Tibial nerve (tissue), 4 donors: ENCODE measurements around the gene TBC1D22B. TPM values are rescaled to one million over a fixed set of nuclear protein-coding genes. Genes with fewer than 3 reads are reported as not detected.

Source experiments
- DNase-seq, 2 donors: peaks; one replicate each; pipeline ENCODE4 v3.0.0-alpha.2; 2019; ENCODE audit warnings: low spot score in 2 of 2
- H3K27ac ChIP-seq, 4 donors: fragments of 200-600 bp; sonication (generic) in 3 of 4; one replicate each; pipeline ENCODE4 v1.5.1; 2017 to 2019; ENCODE audit warnings: mild to moderate bottlenecking in 1 of 4
- H3K27me3 ChIP-seq, 2 donors: fragments of 200-600 bp; sonication (generic) in 1 of 2; one replicate each; pipeline versions ENCODE4 v1.5.1 to v1.6.0; 2017 to 2019
- H3K36me3 ChIP-seq, 3 donors: fragments of 200-600 bp; sonication (generic); one replicate each; pipeline ENCODE4 v1.5.1; 2018 to 2019
- H3K4me1 ChIP-seq, 4 donors: fragments of 200-600 bp; sonication (generic) in 3 of 4; one replicate each; pipeline ENCODE4 v1.5.1; 2017 to 2019
- H3K4me3 ChIP-seq, 4 donors: fragments of 200-600 bp; sonication (generic) in 3 of 4; one replicate each; pipeline ENCODE4 v1.5.1; 2017 to 2019; ENCODE audit warnings: mild to moderate bottlenecking in 1 of 4, moderate library complexity in 1 of 4
- H3K9me3 ChIP-seq, 4 donors: fragments of 200-600 bp; sonication (generic) in 3 of 4; one replicate each; pipeline ENCODE4 v1.5.1; 2017 to 2019
- EP300 ChIP-seq, 2 donors: sonication (generic); formaldehyde crosslinking; IDR thresholded peaks; one replicate each; pipeline ENCODE4 v1.6.1; 2017; ENCODE audit warnings: antibody characterized with exemption in 2 of 2, mild to moderate bottlenecking in 1 of 2
- POLR2A ChIP-seq, 2 donors: fragments of 450-650 bp; IDR thresholded peaks; one replicate each; pipeline ENCODE4 v1.6.1; 2017; ENCODE audit warnings: antibody characterized with exemption in 2 of 2, mild to moderate bottlenecking in 2 of 2, moderate library complexity in 2 of 2
- WGBS, 2 donors: methylation state at CpG; one replicate each; pipeline ENCODE4 v1.1.5; 2018; 5-methylcytosine and 5-hydroxymethylcytosine counted together
- total RNA-seq, 4 donors: library from RNA; depleted of rRNA; stranded (reverse); fragments of >200 nt; gene quantifications; one replicate each; pipeline ENCODE4 v1.1.0, GENCODE V29; 2016
- TF ChIP-seq, protein P1 (sequence below), 5 experiments: fragments of 200-600 bp in 3 of 5; fragments of 450-650 bp in 2 of 5; sonication (generic) in 3 of 5; IDR thresholded peaks; one replicate each; pipeline ENCODE4 v1.5.1; 2016 to 2019; ENCODE audit warnings: antibody characterized with exemption in 5 of 5, mild to moderate bottlenecking in 3 of 5, moderate library complexity in 2 of 5

Gene TBC1D22B, protein sequence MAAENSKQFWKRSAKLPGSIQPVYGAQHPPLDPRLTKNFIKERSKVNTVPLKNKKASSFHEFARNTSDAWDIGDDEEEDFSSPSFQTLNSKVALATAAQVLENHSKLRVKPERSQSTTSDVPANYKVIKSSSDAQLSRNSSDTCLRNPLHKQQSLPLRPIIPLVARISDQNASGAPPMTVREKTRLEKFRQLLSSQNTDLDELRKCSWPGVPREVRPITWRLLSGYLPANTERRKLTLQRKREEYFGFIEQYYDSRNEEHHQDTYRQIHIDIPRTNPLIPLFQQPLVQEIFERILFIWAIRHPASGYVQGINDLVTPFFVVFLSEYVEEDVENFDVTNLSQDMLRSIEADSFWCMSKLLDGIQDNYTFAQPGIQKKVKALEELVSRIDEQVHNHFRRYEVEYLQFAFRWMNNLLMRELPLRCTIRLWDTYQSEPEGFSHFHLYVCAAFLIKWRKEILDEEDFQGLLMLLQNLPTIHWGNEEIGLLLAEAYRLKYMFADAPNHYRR
- 1 to 10 TPM; 5.1 to 9.4 (median 7.7) TPM for total RNA-seq

DNA sequence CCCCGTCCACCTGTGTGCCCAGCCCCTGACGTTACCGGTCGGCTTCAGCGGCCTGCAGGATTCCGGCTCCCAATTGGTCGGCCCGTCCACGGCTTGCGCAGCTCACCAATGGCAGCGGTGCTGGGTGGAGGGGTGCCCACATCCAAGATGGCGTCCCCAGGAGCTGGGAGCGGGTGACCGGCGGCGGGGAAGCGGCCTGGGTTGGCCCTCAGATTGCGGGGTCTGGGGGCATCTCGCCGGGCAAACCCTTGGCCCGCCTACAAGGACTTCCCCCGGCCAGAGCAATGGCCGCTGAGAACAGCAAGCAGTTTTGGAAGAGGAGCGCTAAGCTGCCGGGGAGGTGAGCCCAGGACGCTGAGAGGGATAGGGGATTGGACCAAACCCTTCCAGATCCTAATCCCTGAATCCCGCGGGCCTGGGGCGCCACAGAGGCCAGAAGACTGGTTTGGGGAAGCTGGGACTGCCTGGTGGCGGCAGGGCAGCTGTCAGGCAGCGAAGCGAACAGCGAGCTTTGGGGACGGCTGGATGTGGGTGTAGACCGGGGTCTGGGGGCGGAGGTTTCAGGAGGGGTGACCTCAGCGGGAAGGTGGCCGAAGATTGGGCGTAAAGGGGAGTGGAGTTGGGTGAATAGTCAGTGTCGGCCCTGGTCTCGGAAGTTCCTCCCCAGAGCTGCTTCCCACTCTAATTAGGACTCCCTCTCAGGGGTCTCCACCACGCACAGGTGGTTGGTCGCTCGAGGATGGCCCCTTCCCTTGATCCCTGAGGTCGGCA, at the start of gene TBC1D22B, which contains the start of gene TMEM217:
Gene TBC1D22B, plus strand, starts transcription at position 139 of the 771 bp plus-strand sequence. Its CDS starts 146 bp downstream, at position 285.
Gene TMEM217, minus strand, starts transcription at position 511 of the 771 bp plus-strand sequence. CDS start 39,114 bp downstream, outside the sequence.
- Histone ChIP-seq H3K36me3 (no peaks in the 10 kb centered on the region), H3K9me3 (no peaks in the 10 kb centered on the region), H3K4me1 (peaks cover 0 to 23% (median 16%) of the 10 kb centered on the region in 4 donors), H3K27ac (peak within 1 kb of the TSS; percentile 6 to 88 (median 88)), H3K27me3 (no peaks in the 10 kb centered on the region), H3K4me3 (peak within 1 kb of the TSS; percentile 43 to 89 (median 78))
- peak; percentile 90 to 93 for DNase-seq
- TF ChIP-seq EP300 (IDR thresholded peaks at IDR 0.05) = peak in 1 of 2 donors; percentile 86
- TF ChIP-seq POLR2A (IDR thresholded peaks at IDR 0.05) = peak; percentile 22 to 61
- TF ChIP-seq, protein P1, sequence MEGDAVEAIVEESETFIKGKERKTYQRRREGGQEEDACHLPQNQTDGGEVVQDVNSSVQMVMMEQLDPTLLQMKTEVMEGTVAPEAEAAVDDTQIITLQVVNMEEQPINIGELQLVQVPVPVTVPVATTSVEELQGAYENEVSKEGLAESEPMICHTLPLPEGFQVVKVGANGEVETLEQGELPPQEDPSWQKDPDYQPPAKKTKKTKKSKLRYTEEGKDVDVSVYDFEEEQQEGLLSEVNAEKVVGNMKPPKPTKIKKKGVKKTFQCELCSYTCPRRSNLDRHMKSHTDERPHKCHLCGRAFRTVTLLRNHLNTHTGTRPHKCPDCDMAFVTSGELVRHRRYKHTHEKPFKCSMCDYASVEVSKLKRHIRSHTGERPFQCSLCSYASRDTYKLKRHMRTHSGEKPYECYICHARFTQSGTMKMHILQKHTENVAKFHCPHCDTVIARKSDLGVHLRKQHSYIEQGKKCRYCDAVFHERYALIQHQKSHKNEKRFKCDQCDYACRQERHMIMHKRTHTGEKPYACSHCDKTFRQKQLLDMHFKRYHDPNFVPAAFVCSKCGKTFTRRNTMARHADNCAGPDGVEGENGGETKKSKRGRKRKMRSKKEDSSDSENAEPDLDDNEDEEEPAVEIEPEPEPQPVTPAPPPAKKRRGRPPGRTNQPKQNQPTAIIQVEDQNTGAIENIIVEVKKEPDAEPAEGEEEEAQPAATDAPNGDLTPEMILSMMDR (IDR thresholded peaks at IDR 0.05) = no peak
- WGBS, 2 donors = 0 to 1% methylated on average over 44 of the region's 45 CpGs

DNA sequence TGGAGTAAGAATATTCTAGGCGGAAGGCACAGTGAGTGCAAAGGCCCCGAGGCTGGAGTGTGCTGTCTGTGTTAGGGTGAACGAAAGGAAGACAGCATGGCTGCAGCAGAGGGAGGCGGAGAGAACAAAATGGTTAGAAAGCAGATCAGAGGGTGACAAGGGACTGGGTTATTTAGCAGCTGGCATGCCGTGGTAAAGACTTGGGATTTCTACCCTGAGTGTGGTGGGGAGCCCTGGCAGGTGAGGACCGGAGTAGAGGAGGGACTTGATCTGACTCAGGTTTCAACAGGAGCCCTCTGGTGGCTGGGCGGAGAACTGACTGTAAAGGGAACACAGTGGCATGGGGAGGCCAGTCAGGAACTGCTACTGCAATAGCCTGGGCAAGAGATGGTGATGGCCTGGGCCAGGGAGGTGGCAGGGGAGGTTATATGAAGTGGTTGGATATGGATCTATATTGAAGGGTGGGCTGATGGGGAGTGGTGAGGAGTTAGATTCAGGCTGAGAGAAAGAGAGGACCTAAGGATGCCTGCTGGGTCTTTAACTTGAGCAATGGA, 49.6 kb upstream of the TBC1D22B start:
- H3K27me3 ChIP-seq = no peaks in the 10 kb centered on the region
- no peaks in the 10 kb centered on the region for H3K9me3 ChIP-seq
- TF ChIP-seq EP300 (IDR thresholded peaks at IDR 0.05) = no peak
- TF ChIP-seq, protein P1 (IDR thresholded peaks at IDR 0.05) = peak; percentile 47 to 71 (median 54)
- no peak for TF ChIP-seq POLR2A (IDR thresholded peaks at IDR 0.05)
- H3K27ac ChIP-seq = no peak overlapping the region
- peaks cover 0 to 9% (median 0%) of the 10 kb centered on the region in 4 donors for H3K4me1 ChIP-seq
- DNase-seq = peak; percentile 58 to 82
- no peaks in the 10 kb centered on the region for H3K36me3 ChIP-seq
- WGBS, 2 donors = 60 to 61% methylated on average over 7 of the region's 7 CpGs
- no peak overlapping the region for H3K4me3 ChIP-seq

DNA sequence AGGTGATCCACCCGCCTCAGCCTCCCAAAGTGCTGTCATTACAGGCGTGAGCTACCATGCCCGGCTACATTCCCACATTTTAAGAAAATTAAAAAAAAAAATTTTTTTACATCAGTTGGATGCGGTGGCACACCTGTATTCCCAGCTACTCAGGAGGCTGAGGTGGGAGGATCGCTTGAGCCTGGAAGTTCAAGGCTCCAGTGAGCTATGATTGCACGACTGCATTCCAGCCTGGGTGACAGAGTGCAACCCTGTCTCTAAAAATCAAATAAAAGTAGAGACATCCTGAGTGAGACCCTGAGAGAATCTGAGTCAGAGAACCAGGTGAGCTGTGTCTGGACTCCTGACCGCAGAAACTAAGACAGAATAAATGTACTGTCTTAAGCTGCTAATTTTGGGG, 48.8 kb upstream of the TBC1D22B start:
- WGBS, 2 donors = 93 to 95% methylated on average over 7 of the region's 7 CpGs
- no peak for DNase-seq
- Histone ChIP-seq H3K4me3 (no peak overlapping the region), H3K27ac (no peak overlapping the region), H3K27me3 (no peaks in the 10 kb centered on the region), H3K36me3 (no peaks in the 10 kb centered on the region), H3K9me3 (no peaks in the 10 kb centered on the region), H3K4me1 (peaks cover 0 to 9% (median 0%) of the 10 kb centered on the region in 4 donors)
- TF ChIP-seq EP300 (IDR thresholded peaks at IDR 0.05) (no peak), POLR2A (IDR thresholded peaks at IDR 0.05) (no peak)
- TF ChIP-seq, protein P1 (IDR thresholded peaks at IDR 0.05) = no peak

DNA sequence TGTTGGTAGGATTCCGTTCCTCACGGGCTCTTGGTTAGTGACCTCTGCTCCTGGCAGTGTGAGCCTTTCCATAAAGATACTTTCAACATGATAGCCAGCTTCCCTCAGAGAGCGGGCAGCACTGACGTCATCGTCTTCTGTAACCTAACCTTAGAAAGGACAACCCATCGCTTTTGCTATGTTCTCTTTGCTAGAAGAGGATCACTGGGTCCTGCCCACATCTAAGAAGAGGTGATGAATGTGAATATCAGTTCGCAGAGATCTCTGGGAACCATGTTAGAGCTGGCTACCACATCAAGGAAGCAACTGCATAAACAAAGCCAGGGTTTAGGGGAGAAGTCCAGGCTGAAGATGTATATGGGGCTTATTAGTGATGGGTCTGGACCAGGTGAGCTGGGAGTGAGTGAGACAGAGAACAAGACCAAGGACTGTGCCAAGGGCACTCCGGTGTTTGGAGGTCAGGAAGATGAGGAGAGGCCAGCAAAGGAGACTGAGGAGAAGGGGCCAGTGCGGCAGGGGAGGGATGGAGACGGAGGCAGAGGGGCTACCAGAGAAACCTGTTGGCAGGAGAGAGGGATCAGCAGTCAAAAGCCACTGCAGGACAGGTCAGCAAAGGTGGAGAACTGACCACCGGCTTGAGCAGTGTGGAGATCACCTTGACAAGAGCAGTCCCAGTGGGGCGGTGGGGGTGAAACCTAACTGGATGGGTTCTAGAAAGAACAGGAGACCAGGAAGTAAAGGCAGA, 47.9 kb upstream of the TBC1D22B start:
- Histone ChIP-seq H3K36me3 (no peaks in the 10 kb centered on the region), H3K4me3 (no peak overlapping the region), H3K27me3 (no peaks in the 10 kb centered on the region), H3K27ac (no peak overlapping the region), H3K9me3 (no peaks in the 10 kb centered on the region), H3K4me1 (peaks cover 0 to 9% (median 0%) of the 10 kb centered on the region in 4 donors)
- DNase-seq = no peak
- WGBS, 2 donors = 82 to 85% methylated on average over 12 of the region's 12 CpGs
- TF ChIP-seq, protein P1 (IDR thresholded peaks at IDR 0.05) = no peak
- TF ChIP-seq EP300 (IDR thresholded peaks at IDR 0.05) = no peak
- TF ChIP-seq POLR2A (IDR thresholded peaks at IDR 0.05) = no peak
